GM04504 (cell line): ENCODE results near the gene PRKN.

Source experiments
- DNase-seq: peaks from one replicate; pipeline ENCODE4 v3.0.0-alpha.2; 2012; ENCODE audit warnings: low read depth

Gene PRKN

GRCh38 chr6:162181111-162181510, 546.5 kb downstream of the PRKN start:
- DNase-seq, result no peak

GRCh38 chr6:162179196-162179951, 548.2 kb downstream of the PRKN start:
- DNase-seq, result no peak

GRCh38 chr6:162178666-162179065, 548.9 kb downstream of the PRKN start:
- no peak for DNase-seq

GRCh38 chr6:162178266-162178665, 549.3 kb downstream of the PRKN start:
- no peak for DNase-seq

GRCh38 chr6:162177746-162178145, 549.8 kb downstream of the PRKN start:
- no peak for DNase-seq

- no peak for DNase-seq
These were observed 554.1 kb downstream of the PRKN start for GRCh38 chr6:162173466-162173865.

GRCh38 chr6:162165479-162165878, 562.1 kb downstream of the PRKN start:
- DNase-seq, result no peak

GRCh38 chr6:162157167-162157870, 570.2 kb downstream of the PRKN start:
- no peak for DNase-seq

GRCh38 chr6:162156146-162156545, 571.4 kb downstream of the PRKN start:
- no peak for DNase-seq

- no peak for DNase-seq
These were observed 572.6 kb downstream of the PRKN start for GRCh38 chr6:162154930-162155329.

GRCh38 chr6:162154001-162154400, 573.6 kb downstream of the PRKN start:
- no peak for DNase-seq

GRCh38 chr6:162153120-162153519, 574.4 kb downstream of the PRKN start:
- DNase-seq, result no peak

- DNase-seq, result no peak
These were observed 576.4 kb downstream of the PRKN start for GRCh38 chr6:162151021-162151665.

GRCh38 chr6:162150295-162150694, 577.3 kb downstream of the PRKN start:
- no peak for DNase-seq

- no peak for DNase-seq
These were observed 577.8 kb downstream of the PRKN start for GRCh38 chr6:162149786-162150185.

GRCh38 chr6:162147805-162148204, 579.8 kb downstream of the PRKN start:
- no peak for DNase-seq

GRCh38 chr6:162147281-162147680, 580.3 kb downstream of the PRKN start:
- no peak for DNase-seq

- DNase-seq, result no peak
These were observed 587.2 kb downstream of the PRKN start for GRCh38 chr6:162140251-162140852.

- DNase-seq, result no peak
These were observed 601.9 kb downstream of the PRKN start for GRCh38 chr6:162125659-162126058.

GRCh38 chr6:162124710-162125435, 602.7 kb downstream of the PRKN start:
- DNase-seq, result no peak

GRCh38 chr6:162123797-162124196, 603.8 kb downstream of the PRKN start:
- no peak for DNase-seq

- DNase-seq, result no peak
These were observed 608.2 kb downstream of the PRKN start for GRCh38 chr6:162119341-162119740.
